Central memory CD8-positive, alpha-beta T cell (primary cell): ENCODE results near the gene ADAMTSL2.

ENCODE experiments used
- ATAC-seq: fragments of 150-1000 bp; cut with Tn5 transposase; replicated peaks from 2 replicates; pipeline ENCODE4 v1.10.0; 2022; ENCODE audit warnings: mild to moderate bottlenecking, moderate FRiP score, moderate number of reproducible peaks; ENCODE audit not compliant: poor library complexity, severe bottlenecking; ENCODE audit errors: extremely low read depth
- DNase-seq, 2 donors: peaks; one replicate each; pipeline ENCODE4 v3.0.0; 2021; ENCODE audit warnings: low spot score in 2 of 2
- H3K27ac Mint-ChIP-seq: one replicate; pipeline ENCODE4 v1.8.0; 2022; ENCODE audit warnings: low read depth, mild to moderate bottlenecking, moderate library complexity, mixed read lengths
- H3K27me3 Mint-ChIP-seq: one replicate; pipeline ENCODE4 v1.8.0; 2022; ENCODE audit warnings: mixed read lengths
- H3K36me3 Mint-ChIP-seq: one replicate; pipeline ENCODE4 v1.8.0; 2022; ENCODE audit warnings: mild to moderate bottlenecking, moderate library complexity, mixed read lengths; ENCODE audit not compliant: insufficient read depth
- H3K4me1 Mint-ChIP-seq: one replicate; pipeline ENCODE4 v1.8.0; 2022; ENCODE audit warnings: mixed read lengths
- H3K4me3 Mint-ChIP-seq: one replicate; pipeline ENCODE4 v1.8.0; 2022; ENCODE audit warnings: mild to moderate bottlenecking, moderate library complexity, mixed read lengths
- H3K9me3 Mint-ChIP-seq: one replicate; pipeline ENCODE4 v1.8.0; 2022; ENCODE audit warnings: mixed read lengths

The ADAMTSL2 gene

GRCh38 chr9:133524679-133525228 is 9.8 kb upstream of the ADAMTSL2 start, which contains the start of gene MYMK:
MYMK (minus strand) TSS chr9:133524959; CDS start chr9:133524844, 115 bp downstream.
- H3K9me3 Mint-ChIP-seq = no peaks in the 10 kb centered on the region
- peaks cover 1% of the 10 kb centered on the region for H3K36me3 Mint-ChIP-seq
- H3K27ac Mint-ChIP-seq = no peak within 1 kb of the TSS
- peaks cover 39% of the 10 kb centered on the region for H3K27me3 Mint-ChIP-seq
- H3K4me1 Mint-ChIP-seq = no peaks in the 10 kb centered on the region
- H3K4me3 Mint-ChIP-seq = no peak within 1 kb of the TSS
- no peak for DNase-seq
- ATAC-seq = no peak

- no peaks in the 10 kb centered on the region for H3K4me1 Mint-ChIP-seq
- H3K27me3 Mint-ChIP-seq = peaks cover 45% of the 10 kb centered on the region
- no peak overlapping the region for H3K4me3 Mint-ChIP-seq
These were observed 8.8 kb upstream of the ADAMTSL2 start for GRCh38 chr9:133525677-133526076.

GRCh38 chr9:133526721-133527321 is 7.7 kb upstream of the ADAMTSL2 start:
- ATAC-seq (no peak), DNase-seq (no peak)

More at GRCh38 chr9:133525677-133526076, 8.8 kb upstream of the ADAMTSL2 start:
- Mint-ChIP-seq H3K27ac (no peak overlapping the region), H3K9me3 (no peaks in the 10 kb centered on the region), H3K36me3 (peaks cover 1% of the 10 kb centered on the region)
- ATAC-seq (no peak), DNase-seq (no peak)

GRCh38 chr9:133527444-133527920 is 7.0 kb upstream of the ADAMTSL2 start:
- Mint-ChIP-seq H3K36me3 (peaks cover 1% of the 10 kb centered on the region), H3K4me3 (no peak overlapping the region), H3K4me1 (no peaks in the 10 kb centered on the region), H3K9me3 (no peaks in the 10 kb centered on the region), H3K27ac (no peak overlapping the region), H3K27me3 (peaks cover 54% of the 10 kb centered on the region)
- no peak for ATAC-seq
- no peak for DNase-seq

More at GRCh38 chr9:133526721-133527321, 7.7 kb upstream of the ADAMTSL2 start:
- Mint-ChIP-seq H3K27me3 (peaks cover 48% of the 10 kb centered on the region), H3K36me3 (peaks cover 1% of the 10 kb centered on the region), H3K4me3 (no peak overlapping the region), H3K9me3 (no peaks in the 10 kb centered on the region), H3K4me1 (no peaks in the 10 kb centered on the region), H3K27ac (no peak overlapping the region)

- Mint-ChIP-seq H3K9me3 (no peaks in the 10 kb centered on the region), H3K27ac (no peak overlapping the region), H3K4me1 (no peaks in the 10 kb centered on the region), H3K4me3 (no peak overlapping the region), H3K27me3 (peaks cover 62% of the 10 kb centered on the region), H3K36me3 (peaks cover 1% of the 10 kb centered on the region)
- no peak for DNase-seq
- no peak for ATAC-seq
These were observed 6.3 kb upstream of the ADAMTSL2 start for GRCh38 chr9:133528001-133528875.

- H3K27ac Mint-ChIP-seq = no peak overlapping the region
- no peaks in the 10 kb centered on the region for H3K9me3 Mint-ChIP-seq
- H3K36me3 Mint-ChIP-seq = no peaks in the 10 kb centered on the region
- H3K4me3 Mint-ChIP-seq = no peak overlapping the region
- peaks cover 68% of the 10 kb centered on the region for H3K27me3 Mint-ChIP-seq
- H3K4me1 Mint-ChIP-seq = no peaks in the 10 kb centered on the region
- DNase-seq (no peak), ATAC-seq (no peak)
These were observed 5.6 kb upstream of the ADAMTSL2 start for GRCh38 chr9:133528876-133529241.

GRCh38 chr9:133529457-133529856 is 5.0 kb upstream of the ADAMTSL2 start:
- no peak for DNase-seq
- Mint-ChIP-seq H3K4me3 (no peak overlapping the region), H3K36me3 (no peaks in the 10 kb centered on the region), H3K4me1 (no peaks in the 10 kb centered on the region), H3K27me3 (peaks cover 69% of the 10 kb centered on the region), H3K27ac (no peak overlapping the region), H3K9me3 (no peaks in the 10 kb centered on the region)
- no peak for ATAC-seq

GRCh38 chr9:133529874-133530273 is 4.6 kb upstream of the ADAMTSL2 start:
- DNase-seq = no peak
- H3K36me3 Mint-ChIP-seq = no peaks in the 10 kb centered on the region
- H3K4me3 Mint-ChIP-seq = no peak overlapping the region
- no peaks in the 10 kb centered on the region for H3K4me1 Mint-ChIP-seq
- no peaks in the 10 kb centered on the region for H3K9me3 Mint-ChIP-seq
- no peak overlapping the region for H3K27ac Mint-ChIP-seq
- peaks cover 71% of the 10 kb centered on the region for H3K27me3 Mint-ChIP-seq
- ATAC-seq = no peak

GRCh38 chr9:133531293-133531692 is 3.2 kb upstream of the ADAMTSL2 start:
- Mint-ChIP-seq H3K27me3 (peaks cover 82% of the 10 kb centered on the region), H3K4me1 (no peaks in the 10 kb centered on the region), H3K4me3 (no peak overlapping the region), H3K36me3 (no peaks in the 10 kb centered on the region), H3K27ac (no peak overlapping the region), H3K9me3 (no peaks in the 10 kb centered on the region)
- DNase-seq (no peak), ATAC-seq (no peak)

GRCh38 chr9:133532937-133533668 is 1.4 kb upstream of the ADAMTSL2 start:
- H3K4me1 Mint-ChIP-seq = no peaks in the 10 kb centered on the region
- peak overlapping the region; percentile 82 for H3K27ac Mint-ChIP-seq
- H3K27me3 Mint-ChIP-seq = peaks cover 66% of the 10 kb centered on the region
- H3K4me3 Mint-ChIP-seq = no peak overlapping the region
- DNase-seq (peak; percentile 25 to 33), ATAC-seq (peak; percentile 36)
- H3K36me3 Mint-ChIP-seq = no peaks in the 10 kb centered on the region
- H3K9me3 Mint-ChIP-seq = no peaks in the 10 kb centered on the region

GRCh38 chr9:133533857-133534256 is 647 bp upstream of the ADAMTSL2 start:
- H3K9me3 Mint-ChIP-seq = no peaks in the 10 kb centered on the region

GRCh38 chr9:133535306-133535877 is 888 bp downstream of the ADAMTSL2 start:
- no peak overlapping the region for H3K4me3 Mint-ChIP-seq
- H3K36me3 Mint-ChIP-seq = no peaks in the 10 kb centered on the region
- H3K27ac Mint-ChIP-seq = no peak overlapping the region
- H3K9me3 Mint-ChIP-seq = no peaks in the 10 kb centered on the region
- DNase-seq (no peak), ATAC-seq (no peak)
- H3K4me1 Mint-ChIP-seq = no peaks in the 10 kb centered on the region
- H3K27me3 Mint-ChIP-seq = peaks cover 56% of the 10 kb centered on the region

More at GRCh38 chr9:133533857-133534256, 647 bp upstream of the ADAMTSL2 start:
- H3K4me3 Mint-ChIP-seq = no peak overlapping the region
- H3K4me1 Mint-ChIP-seq = no peaks in the 10 kb centered on the region
- ATAC-seq = no peak
- DNase-seq = no peak
- H3K27me3 Mint-ChIP-seq = peaks cover 63% of the 10 kb centered on the region
- H3K27ac Mint-ChIP-seq = no peak overlapping the region
- no peaks in the 10 kb centered on the region for H3K36me3 Mint-ChIP-seq
